Esophagus muscularis mucosa (tissue), 4 donors: ENCODE measurements around the gene ID2.

Source experiments
- EP300 ChIP-seq: sonication (generic); formaldehyde crosslinking; IDR thresholded peaks from one replicate; pipeline ENCODE4 v1.6.1; 2017; ENCODE audit warnings: antibody characterized with exemption
- POLR2AphosphoS5 ChIP-seq, 2 donors: sonication (generic); formaldehyde crosslinking; IDR thresholded peaks; one replicate each; pipeline ENCODE4 v1.6.1; 2017; ENCODE audit warnings: antibody characterized with exemption in 2 of 2
- TF ChIP-seq, protein P1 (sequence below), 3 experiments: fragments of 200-600 bp in 2 of 3; fragments of 450-650 bp in 1 of 3; sonication (generic) in 2 of 3; IDR thresholded peaks; one replicate each; pipeline ENCODE4 v1.5.1; 2017 to 2019; ENCODE audit warnings: antibody characterized with exemption in 3 of 3, mild to moderate bottlenecking in 2 of 3, moderate library complexity in 1 of 3

DNA sequence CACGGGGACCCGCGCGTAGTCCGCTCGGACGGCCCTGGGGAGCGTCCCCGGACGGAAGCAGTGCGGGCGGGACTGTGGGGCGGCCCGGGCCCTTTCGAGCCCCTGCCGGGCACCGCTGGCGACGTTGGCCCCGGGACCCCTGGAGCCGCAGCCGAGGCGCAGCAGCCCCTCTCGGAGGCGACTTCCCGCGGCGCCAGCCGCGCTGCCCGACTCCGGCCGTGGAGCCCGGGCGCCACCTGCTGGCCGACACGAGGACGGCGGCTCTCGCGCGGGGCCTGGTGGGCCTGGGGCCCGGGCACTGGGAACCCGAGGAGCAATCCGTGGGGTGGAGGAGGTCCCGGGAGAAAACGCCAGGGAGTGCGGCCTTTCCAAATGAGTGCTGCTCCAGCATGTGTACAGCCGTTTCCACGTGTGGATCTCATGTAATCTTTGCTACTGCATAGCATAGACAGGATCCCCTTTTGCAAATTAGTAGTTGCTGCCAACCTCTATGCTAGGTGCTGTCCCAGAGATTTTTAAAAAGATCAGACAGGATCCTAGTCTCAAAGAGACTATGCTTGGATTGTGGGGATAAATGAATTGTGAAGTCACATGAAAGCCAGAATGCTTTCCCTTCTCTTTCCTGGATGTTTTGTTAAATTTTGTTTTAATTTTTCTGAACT lies 4.0 kb downstream of the ID2 start:
- TF ChIP-seq POLR2AphosphoS5 (IDR thresholded peaks at IDR 0.05) (no peak), EP300 (no peak)
- TF ChIP-seq, protein P1, sequence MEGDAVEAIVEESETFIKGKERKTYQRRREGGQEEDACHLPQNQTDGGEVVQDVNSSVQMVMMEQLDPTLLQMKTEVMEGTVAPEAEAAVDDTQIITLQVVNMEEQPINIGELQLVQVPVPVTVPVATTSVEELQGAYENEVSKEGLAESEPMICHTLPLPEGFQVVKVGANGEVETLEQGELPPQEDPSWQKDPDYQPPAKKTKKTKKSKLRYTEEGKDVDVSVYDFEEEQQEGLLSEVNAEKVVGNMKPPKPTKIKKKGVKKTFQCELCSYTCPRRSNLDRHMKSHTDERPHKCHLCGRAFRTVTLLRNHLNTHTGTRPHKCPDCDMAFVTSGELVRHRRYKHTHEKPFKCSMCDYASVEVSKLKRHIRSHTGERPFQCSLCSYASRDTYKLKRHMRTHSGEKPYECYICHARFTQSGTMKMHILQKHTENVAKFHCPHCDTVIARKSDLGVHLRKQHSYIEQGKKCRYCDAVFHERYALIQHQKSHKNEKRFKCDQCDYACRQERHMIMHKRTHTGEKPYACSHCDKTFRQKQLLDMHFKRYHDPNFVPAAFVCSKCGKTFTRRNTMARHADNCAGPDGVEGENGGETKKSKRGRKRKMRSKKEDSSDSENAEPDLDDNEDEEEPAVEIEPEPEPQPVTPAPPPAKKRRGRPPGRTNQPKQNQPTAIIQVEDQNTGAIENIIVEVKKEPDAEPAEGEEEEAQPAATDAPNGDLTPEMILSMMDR (IDR thresholded peaks at IDR 0.05), result peak; percentile 96 to 100 (median 100)
